M059J (cell line): ENCODE measurements around the gene SLC6A6. TPM values are rescaled to one million over a fixed set of nuclear protein-coding genes. Genes with fewer than 3 reads are reported as not detected.

ENCODE experiments used
- DNase-seq: peaks from one replicate; pipeline ENCODE4 v3.0.0-alpha.2; 2012; ENCODE audit warnings: low read depth
- total RNA-seq: library from RNA; depleted of rRNA; stranded (reverse); fragments of >200 nt; shearing (Covaris generic); gene quantifications from 2 replicates; pipeline ENCODE4 v1.2.3, GENCODE V29; 2014

The SLC6A6 gene
- total RNA-seq, 1 experiment from 2014 or later, result 43.3 TPM

DNA sequence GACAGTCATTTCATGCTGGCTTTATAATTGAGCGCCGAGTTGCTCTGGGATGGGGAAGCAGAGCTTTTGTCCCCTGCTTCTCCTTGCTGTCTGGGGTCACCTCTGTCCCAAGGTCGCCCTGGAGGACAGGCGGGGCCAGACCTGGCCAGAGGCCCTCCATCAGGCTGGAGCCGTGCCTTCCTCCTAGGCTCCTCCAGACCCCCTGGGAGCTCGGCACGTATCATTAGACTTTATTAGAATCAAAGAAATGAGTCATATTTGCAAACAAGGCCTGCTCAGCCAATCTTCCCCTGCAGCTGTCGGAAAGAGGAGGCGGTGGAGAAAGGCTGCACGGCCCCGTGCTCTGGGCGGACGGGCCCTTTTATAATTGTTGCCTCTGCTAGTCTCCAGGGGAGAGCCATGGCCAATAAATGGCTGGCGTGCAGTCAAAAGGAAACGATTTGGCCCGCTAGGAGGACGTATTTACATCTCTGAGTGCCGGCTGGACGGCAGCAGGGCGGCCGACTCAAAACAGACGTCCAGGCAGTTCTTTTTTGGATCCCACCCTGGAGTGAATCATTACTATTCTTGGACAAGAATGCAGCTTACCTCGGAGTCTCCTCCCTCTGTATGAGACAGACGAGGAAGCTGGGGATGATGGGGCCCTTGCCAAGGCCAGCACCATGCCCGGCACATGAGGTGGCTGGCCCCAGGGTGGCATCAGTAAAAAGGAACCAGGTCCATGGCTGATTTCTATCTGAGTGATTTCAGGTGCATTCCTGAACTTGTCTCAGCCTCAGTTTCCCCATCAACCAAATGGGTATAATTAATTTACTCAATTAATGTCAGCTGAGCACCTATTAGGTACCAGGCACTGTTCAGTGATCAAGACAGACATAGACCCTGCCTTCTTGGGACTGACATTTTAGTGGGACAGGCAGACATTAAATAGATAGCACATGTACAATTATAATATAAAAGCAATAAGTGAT is 50.6 kb downstream of the SLC6A6 start:
- DNase-seq, result peak; percentile 95

- DNase-seq, result no peak
Observed at GRCh38 chr3:14453876-14454638, 51.7 kb downstream of the SLC6A6 start.

DNA sequence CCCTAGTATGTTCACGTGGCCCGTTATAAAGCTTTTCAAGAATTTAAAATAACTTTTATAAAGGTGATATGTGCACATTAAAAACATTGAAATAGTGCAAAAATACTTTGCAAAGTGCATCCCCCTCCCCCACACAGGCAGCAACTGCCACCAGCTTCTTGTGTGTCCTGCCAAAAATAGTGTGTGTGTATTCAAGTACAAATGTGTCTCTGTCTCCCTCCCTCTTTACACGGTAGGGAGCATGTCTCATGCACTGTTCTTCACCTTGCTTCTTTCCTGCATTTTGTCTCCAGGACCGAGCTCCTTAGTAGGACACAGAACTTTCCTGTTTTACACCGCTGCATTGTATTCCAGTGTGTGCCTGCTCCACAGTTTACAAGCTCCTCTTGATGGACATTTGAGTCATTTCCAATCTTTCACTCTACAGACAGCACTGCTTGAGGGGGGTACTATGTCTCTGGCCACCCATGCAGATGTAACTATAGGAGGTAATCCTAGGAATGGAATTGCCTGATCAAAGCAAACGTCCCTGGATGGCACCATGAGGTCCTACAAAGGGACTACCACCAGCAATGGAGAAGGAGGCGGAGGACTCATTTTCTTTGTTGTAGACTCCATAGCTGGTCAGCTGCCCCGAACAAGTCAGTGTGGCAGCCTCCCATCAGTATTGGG is 52.4 kb downstream of the SLC6A6 start:
- DNase-seq, result no peak

GRCh38 chr3:14455571-14456317 is 53.3 kb downstream of the SLC6A6 start:
- DNase-seq, result peak; percentile 17

GRCh38 chr3:14456794-14457193 is 54.4 kb downstream of the SLC6A6 start:
- DNase-seq, result no peak

DNA sequence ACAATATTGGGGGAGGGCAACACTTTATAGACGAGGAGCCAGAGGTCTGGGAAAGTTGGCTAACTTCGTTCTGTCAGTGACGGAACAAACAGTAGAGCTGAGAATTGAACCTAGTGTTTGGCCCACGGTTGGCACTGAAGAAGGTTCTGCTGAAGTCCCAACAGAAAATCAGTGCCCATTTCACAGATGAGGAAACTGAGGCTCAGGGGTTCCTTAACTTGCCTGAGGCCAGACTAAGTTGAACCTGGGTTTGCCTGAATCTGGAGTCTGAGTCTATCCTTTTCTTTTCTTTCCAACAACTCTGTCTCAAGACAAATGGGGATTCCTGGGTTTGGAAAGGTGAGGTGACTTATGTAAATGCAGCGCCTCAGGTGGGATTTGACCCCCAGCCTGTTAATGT is 55.1 kb downstream of the SLC6A6 start:
- no peak for DNase-seq

DNA sequence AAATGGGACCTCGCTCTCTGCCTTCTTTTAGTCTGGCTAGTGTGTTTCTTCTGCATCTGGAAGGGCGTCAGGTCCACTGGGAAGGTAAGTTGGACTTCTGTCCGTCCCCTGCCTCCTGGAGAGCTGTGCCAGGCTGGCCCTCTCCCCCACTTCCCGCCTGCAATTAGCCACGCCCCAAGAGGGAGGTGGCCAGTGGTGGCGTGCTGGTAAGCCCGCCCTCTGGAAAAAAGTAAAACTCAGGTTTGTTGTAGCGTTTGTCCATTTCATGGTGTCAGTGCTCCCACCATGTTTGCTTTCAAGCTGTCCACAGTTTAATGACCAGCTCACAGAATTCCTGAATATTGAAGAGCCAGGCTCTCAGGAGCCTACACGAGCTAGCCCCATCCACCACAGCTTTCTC is 55.6 kb downstream of the SLC6A6 start:
- peak; percentile 11 for DNase-seq

DNA sequence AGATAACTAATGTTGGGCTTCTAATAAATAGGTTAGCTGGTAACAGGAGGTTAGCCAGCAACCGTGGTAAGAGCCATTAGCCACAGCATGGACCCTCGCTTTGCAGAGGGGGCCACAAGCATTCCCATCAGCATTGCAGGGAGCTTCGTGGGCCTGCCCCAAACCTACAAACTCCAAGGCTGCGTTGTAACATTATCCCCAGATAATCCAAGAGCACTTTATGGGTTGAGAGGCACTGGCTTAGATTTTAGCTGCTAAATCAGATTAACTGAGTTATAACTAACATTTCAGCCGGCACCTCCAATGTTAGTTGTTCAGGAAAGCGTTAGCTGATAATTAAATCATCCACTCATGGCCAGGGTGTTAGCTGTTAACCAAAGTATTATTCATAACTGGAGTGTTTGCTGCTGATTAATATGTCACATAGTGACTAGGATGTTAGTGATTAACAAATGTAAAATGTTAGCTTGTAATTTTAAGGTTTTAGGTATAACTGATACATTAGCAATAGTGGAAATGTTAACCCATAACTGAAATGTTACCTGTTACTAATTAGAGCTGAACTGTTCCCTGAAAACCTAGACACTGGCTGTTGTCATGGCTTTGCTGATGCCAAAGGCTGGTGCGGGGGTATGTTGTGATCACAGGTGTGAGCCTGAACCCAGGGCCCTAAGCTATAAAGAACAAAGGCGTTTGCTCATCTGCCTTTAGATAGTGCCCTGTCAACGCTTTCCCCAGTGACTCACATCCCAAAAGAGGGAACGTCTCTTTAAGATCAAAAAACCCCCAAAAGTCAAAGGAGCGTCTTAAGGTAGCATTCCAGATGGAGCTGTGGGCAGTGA is 56.2 kb downstream of the SLC6A6 start:
- no peak for DNase-seq

DNA sequence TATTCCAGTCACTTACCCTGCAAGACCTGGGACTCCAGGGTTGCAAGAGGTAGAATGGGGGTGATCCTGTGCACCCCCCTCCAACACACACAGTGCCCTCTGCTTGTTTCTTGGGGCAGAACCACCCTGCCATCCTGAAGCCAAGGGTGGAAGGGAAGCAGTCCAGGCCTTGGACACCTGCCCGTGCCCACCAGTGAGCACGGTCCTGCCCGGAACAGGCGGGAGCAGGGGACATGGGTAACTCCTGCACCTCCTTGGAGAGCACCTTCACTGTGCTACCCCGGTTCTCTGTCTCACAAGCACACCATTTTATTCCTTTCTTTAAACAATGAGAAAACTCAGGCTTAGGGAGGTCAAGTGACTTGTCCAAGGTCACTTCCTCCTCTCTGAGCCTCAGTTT is 57.0 kb downstream of the SLC6A6 start:
- no peak for DNase-seq

- DNase-seq, result no peak
Observed at GRCh38 chr3:14459787-14460186, 57.4 kb downstream of the SLC6A6 start.

DNA sequence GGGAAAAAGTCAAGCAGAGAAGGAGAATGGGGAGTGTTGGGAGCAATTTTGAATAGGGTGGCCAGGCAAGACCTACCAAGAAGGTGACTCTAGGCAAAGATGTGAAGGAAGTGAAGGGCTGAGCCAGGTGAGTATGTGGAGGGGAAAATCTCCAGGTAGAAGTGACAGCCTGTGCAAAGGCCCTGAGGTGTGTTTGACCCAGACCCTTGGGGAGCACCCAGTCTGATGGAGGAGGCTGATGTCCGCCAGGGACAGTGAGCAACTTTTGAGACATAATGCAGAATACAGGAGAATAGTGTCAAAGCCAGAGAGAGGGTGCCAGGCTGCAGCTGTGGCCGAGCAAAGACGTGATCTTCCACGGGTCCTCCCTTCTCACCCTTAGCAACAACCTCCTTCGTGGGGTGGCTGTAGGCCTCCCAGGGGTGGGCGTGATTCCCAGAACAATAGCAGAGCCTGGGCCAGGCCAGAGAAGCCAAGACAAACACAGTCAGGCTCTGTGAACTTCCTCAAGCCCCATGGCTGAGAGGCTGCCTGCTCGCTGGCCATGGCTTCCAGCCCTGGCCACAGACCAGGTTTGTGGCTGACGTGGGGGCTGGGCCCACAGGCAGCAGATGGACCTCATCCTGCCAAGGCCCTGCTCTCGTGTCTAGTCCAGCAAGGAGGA is 58.1 kb downstream of the SLC6A6 start:
- DNase-seq, result peak; percentile 85

DNA sequence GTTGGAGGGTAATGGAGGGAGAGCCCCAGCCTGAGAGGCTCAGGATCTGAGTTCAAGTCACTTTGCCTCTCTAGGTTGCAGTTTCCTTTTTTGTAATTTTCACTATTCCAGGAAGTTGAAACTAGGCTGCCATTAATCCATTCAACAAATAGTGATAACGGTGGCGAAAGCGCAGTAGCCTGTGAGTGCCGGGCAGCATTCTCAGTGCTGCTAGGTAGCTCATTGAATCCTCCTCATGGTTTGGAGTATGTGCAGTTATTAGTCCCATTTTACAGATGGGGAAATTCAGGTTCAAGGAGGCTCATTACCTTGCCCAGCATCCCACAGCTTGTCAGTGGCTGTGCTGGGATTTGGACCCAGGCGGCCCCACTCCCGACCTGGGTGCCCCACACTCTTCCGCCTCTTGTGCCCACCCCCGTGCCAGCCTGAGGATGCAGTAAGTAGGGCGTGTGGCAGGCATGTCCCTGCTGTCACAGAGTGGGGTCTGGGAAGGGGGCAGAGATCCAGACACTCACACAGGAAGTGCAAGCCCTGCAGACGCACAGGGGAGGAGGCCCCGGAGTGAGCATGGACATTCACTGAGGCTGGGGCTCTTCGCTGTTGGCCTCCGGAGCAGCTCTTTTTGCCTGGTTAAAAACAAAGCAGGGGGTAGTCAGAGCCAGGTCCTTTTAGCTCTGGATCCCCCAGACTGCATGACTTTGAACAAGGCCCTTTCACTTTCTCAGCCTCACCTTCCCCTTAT is 58.8 kb downstream of the SLC6A6 start:
- DNase-seq, result no peak

GRCh38 chr3:14461748-14462324 is 59.4 kb downstream of the SLC6A6 start:
- DNase-seq, result peak; percentile 43

- no peak for DNase-seq
Observed at GRCh38 chr3:14462738-14463137, 60.3 kb downstream of the SLC6A6 start.

GRCh38 chr3:14463330-14464140 is 61.1 kb downstream of the SLC6A6 start:
- no peak for DNase-seq

DNA sequence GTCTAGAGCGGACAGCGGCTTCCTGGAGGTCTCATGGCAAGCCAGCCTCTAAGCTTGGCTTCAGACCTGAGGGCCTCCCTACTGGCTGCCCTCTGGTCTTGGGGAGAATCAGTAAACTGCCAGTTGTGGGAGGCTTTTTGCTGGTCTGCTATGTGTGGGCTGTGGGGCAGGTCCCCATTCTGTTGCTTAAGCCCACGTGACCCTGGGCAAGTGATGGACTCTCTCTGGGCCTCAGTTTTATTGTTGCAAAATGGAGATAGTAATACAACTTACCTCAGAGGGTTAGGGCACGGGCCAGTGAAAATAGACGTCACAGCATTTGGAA is 61.7 kb downstream of the SLC6A6 start:
- no peak for DNase-seq

DNA sequence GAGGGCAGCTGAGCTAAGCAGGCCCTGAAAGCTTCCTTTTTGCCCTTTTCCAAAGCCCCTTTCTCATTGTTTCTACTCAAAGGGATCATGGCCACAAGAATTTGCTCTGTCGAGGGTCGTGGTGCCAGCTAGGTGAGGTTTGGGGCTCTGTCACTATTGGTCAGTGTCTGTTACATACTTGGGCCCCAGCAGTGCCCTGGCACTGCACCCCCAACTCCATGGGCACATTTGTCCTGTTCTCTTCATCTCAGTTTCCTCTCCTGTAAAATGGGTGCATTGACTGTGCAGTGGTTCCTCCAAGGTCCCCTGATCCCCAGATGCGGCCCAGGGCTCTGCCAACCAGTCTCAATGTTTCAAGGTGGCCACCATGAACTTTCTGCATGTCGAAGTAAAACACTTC is 62.1 kb downstream of the SLC6A6 start:
- no peak for DNase-seq

GRCh38 chr3:14465425-14465824 is 63.0 kb downstream of the SLC6A6 start:
- no peak for DNase-seq
